HL-60/S4 treated with retinoic acid at 250 ng/mL for 4 days and 3 days (cell line): Measurements from ENCODE around the gene TBC1D22A.

Source experiments
- in situ Hi-C: fragments of 300-500 bp; cut with MboI; formaldehyde crosslinking; loops from 2 replicates; pipeline ENCODE4 v1.7.0; 2022; ENCODE audit warnings: low sequenced_read_pairs

The TBC1D22A gene

GRCh38 chr22:46852771-46853170 lies 90.3 kb downstream of the TBC1D22A start:
- in situ Hi-C loops, result no loop called here

GRCh38 chr22:46853191-46853590 lies 90.7 kb downstream of the TBC1D22A start:
- in situ Hi-C loops, result no loop called here

GRCh38 chr22:46854125-46854870 lies 91.8 kb downstream of the TBC1D22A start:
- in situ Hi-C loops, result no loop called here

GRCh38 chr22:46855681-46856080 lies 93.2 kb downstream of the TBC1D22A start:
- in situ Hi-C loops, result no loop called here

- in situ Hi-C loops, result no loop called here
Measured at GRCh38 chr22:46856661-46857060, 94.2 kb downstream of the TBC1D22A start.

DNA sequence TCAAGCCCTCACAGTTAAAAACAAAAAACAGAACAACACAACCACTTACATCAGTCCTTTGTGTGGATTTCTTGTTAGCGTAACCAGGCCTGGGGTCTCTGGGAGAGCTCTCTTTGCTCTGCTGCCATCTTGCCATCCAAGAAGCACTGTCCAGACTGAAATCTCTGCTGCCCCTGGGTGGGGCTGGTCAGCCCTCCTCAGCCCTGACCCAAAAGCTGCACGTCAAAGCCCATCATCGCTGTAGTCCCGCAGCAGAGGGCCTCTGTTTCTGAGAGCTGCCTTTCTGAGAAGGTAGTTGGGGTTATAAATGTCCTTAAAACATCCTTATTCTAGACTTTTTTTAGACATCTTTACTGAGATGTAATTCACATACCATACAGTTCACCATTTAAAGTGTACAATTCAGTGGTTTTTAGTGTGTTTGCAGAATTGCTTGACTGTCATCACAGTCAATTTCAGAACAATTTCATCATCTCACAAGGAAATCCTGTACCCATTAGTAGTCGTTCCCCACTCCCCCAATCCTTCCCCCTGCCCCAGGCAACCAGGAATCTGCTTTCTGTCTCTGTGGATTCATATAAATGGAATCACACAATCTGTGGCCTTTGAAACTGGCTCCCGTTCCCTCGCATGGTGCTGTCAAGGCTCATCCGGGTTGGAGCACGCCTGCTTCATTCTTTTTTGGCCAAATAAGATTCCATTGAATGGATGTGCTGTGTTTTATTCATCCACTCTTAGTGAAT lies 94.9 kb downstream of the TBC1D22A start:
- in situ Hi-C loops, result no loop called here

GRCh38 chr22:46857885-46858143 lies 95.4 kb downstream of the TBC1D22A start:
- in situ Hi-C loops, result no loop called here

GRCh38 chr22:46858181-46858771 lies 95.8 kb downstream of the TBC1D22A start:
- in situ Hi-C loops, result no loop called here

- in situ Hi-C loops, result no loop called here
Measured at GRCh38 chr22:46860562-46860961, 98.1 kb downstream of the TBC1D22A start.

- in situ Hi-C loops, result no loop called here
Measured at GRCh38 chr22:46861468-46862367, 99.3 kb downstream of the TBC1D22A start.

GRCh38 chr22:46862418-46863324 lies 100.2 kb downstream of the TBC1D22A start:
- in situ Hi-C loops, result no loop called here

DNA sequence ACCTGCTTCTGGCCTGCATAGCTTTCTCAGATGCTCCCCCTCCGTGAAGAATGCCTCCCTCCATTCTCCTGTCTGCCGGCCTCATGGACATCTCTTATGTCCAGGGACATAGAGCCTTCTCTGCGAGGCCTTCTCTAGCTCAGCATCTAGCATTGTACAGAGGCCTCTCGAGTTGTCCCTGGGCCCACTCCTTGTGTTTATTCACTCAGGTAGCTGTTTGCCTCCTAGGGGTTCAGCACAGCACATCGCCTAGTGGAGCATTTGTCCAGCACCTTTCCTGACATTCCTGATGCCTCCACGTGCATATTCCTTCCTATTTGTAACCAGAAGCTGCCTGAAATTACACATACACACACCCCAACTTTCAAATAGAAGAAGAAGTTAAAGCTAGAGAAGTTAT lies 101.3 kb downstream of the TBC1D22A start:
- in situ Hi-C loops, result no loop called here

DNA sequence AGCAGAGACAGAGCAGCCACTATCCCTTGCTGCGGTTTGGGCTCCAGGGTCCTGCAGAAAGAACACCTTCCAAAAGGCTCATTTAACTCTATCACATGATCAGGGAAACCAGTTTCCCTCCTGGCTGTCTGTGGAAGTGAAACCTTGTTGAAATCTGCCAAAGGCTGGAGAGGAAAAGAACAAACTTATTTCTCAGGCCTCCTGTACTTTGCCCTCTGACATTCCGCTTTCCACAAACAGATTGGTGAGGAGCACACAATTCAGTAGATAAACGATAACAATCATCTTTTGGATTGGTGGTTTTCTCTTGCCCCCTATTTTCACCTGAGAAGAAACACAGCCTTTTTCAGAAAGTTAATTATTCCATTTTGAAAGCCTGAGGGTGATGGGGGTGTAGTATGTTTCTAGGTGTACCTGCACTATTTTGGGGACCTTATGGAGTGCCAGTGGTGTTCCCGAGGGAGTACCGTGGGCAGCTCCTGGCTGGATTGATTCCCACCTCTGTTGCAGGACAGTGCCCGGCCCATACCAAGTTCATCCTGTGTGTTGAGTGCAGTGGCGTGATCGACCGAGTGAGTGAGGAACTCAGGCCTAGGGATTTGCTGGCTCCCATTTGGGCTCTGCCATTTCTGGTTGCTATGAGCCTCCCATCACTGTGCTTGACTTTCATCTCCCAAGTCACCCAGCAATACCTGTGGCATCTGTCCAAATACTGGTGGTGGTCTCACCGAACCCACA lies 102.0 kb downstream of the TBC1D22A start:
- in situ Hi-C loops, result no loop called here

GRCh38 chr22:46865052-46865434 lies 102.6 kb downstream of the TBC1D22A start:
- in situ Hi-C loops, result no loop called here

- in situ Hi-C loops, result no loop called here
Measured at GRCh38 chr22:46865642-46866041, 103.2 kb downstream of the TBC1D22A start.

DNA sequence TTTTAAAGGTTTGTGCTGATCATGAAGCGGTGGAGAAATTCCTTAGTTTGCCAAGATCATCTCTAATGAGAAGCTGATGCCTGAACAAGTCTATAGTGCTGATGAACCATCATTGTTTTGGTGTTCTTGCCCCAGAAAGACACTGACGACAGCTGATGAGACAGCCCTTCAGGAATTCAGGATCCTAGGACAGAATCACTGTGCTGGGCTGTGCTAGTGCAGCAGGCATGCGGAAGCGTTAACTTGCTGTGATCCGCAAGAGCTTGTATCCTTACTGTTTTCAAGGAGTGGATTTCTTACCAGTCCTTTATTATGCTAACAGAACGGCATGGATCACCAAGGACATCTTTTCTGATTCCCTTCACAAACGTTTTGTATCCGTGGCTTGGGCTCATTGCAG lies 104.1 kb downstream of the TBC1D22A start:
- in situ Hi-C loops, result no loop called here

DNA sequence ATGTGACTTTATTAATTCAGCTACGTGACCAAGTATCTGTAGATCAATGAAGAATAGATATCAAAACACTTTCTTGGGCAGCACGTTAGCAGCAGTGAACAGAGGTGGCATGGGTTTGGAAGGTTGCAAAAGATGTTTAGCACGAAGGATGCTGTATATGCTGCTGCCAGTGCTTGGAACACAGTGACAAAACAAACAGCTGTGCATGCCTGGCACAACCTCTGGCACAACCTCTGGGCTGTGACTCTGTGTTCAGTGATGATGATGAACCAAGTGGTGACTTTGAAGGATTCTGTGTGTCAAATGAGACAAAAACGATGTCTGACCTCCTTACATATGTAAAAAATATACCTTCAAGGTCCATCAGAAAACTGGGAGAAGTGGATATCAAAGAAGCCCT lies 104.7 kb downstream of the TBC1D22A start:
- in situ Hi-C loops, result no loop called here

DNA sequence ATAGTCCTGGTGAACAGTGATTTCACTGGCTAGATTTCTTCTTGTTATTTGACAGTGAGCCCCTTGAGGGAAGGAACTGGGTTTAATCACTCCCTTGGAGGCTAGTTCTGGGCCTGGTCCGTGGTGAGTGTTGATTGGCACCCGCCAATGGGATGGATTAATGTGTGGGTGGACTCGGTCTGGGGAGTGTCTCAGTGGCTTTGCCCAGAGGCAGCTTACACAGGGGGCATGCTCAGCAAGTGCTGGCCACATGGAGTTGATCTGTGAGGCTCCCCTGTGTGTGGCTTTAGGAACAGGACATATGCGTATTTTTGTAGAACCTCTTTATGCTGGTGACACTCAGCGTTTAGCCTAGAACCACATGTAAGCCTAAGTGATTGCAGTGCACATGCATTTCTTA lies 106.9 kb downstream of the TBC1D22A start:
- in situ Hi-C loops, result no loop called here

GRCh38 chr22:46869831-46870441 lies 107.5 kb downstream of the TBC1D22A start:
- in situ Hi-C loops, result no loop called here
